Nephron progenitor cell (in vitro differentiated cells): Measurements from ENCODE around the gene FAM241B.
A peak's percentile ranks its signal among the peaks of the same experiment; 100 is the strongest.

Experiments used
- DNase-seq: peaks from one replicate; pipeline ENCODE4 v3.0.0; 2021
- H3K27ac Mint-ChIP-seq: 2 replicates; pipeline ENCODE4 v1.8.0; 2021; ENCODE audit warnings: mild to moderate bottlenecking, moderate library complexity, mixed read lengths
- H3K27me3 Mint-ChIP-seq: 2 replicates; pipeline ENCODE4 v1.8.0; 2021; ENCODE audit warnings: mild to moderate bottlenecking, low read depth, mixed read lengths; ENCODE audit not compliant: poor library complexity
- H3K36me3 Mint-ChIP-seq: 2 replicates; pipeline ENCODE4 v1.8.0; 2021; ENCODE audit warnings: low read depth, mixed read lengths
- H3K4me1 Mint-ChIP-seq: 2 replicates; pipeline ENCODE4 v1.8.0; 2021; ENCODE audit warnings: mixed read lengths
- H3K4me3 Mint-ChIP-seq: 2 replicates; pipeline ENCODE4 v1.8.0; 2021; ENCODE audit warnings: mild to moderate bottlenecking, moderate library complexity, mixed read lengths
- H3K9me3 Mint-ChIP-seq: 2 replicates; pipeline ENCODE4 v1.8.0; 2021; ENCODE audit warnings: mild to moderate bottlenecking, moderate library complexity, mixed read lengths
- CTCF ChIP-seq: fragments of 200-600 bp; sonication (generic); IDR thresholded peaks from 2 replicates; pipeline ENCODE4 v1.5.0; 2021; ENCODE audit warnings: antibody characterized with exemption

The FAM241B gene

GRCh38 chr10:69645296-69646184, 15.5 kb downstream of the FAM241B start:
- no peak for TF ChIP-seq CTCF
- peaks cover 67% of the 10 kb centered on the region for H3K4me1 Mint-ChIP-seq
- peak overlapping the region; percentile 81 for H3K27ac Mint-ChIP-seq
- H3K27me3 Mint-ChIP-seq, result peaks cover 23% of the 10 kb centered on the region
- no peak for DNase-seq
- no peaks in the 10 kb centered on the region for H3K36me3 Mint-ChIP-seq
- H3K4me3 Mint-ChIP-seq, result peak overlapping the region; percentile 23
- peaks cover 3% of the 10 kb centered on the region for H3K9me3 Mint-ChIP-seq

GRCh38 chr10:69646185-69647060, 16.4 kb downstream of the FAM241B start:
- Mint-ChIP-seq H3K27me3 (peaks cover 23% of the 10 kb centered on the region), H3K27ac (peak overlapping the region; percentile 81), H3K36me3 (no peaks in the 10 kb centered on the region), H3K4me3 (peak overlapping the region; percentile 46), H3K9me3 (peaks cover 3% of the 10 kb centered on the region), H3K4me1 (peaks cover 67% of the 10 kb centered on the region)
- DNase-seq, result peak; percentile 67
- TF ChIP-seq CTCF, result no peak

GRCh38 chr10:69647126-69647525, 17.1 kb downstream of the FAM241B start:
- peaks cover 23% of the 10 kb centered on the region for H3K27me3 Mint-ChIP-seq
- no peaks in the 10 kb centered on the region for H3K36me3 Mint-ChIP-seq
- peaks cover 69% of the 10 kb centered on the region for H3K4me1 Mint-ChIP-seq
- peak overlapping the region; percentile 31 for H3K4me3 Mint-ChIP-seq
- peaks cover 3% of the 10 kb centered on the region for H3K9me3 Mint-ChIP-seq
- DNase-seq, result no peak
- TF ChIP-seq CTCF, result no peak
- H3K27ac Mint-ChIP-seq, result no peak overlapping the region

- H3K36me3 Mint-ChIP-seq, result no peaks in the 10 kb centered on the region
- peaks cover 3% of the 10 kb centered on the region for H3K9me3 Mint-ChIP-seq
- H3K4me3 Mint-ChIP-seq, result no peak overlapping the region
- H3K27ac Mint-ChIP-seq, result no peak overlapping the region
- no peak for TF ChIP-seq CTCF
- H3K27me3 Mint-ChIP-seq, result peaks cover 19% of the 10 kb centered on the region
- no peak for DNase-seq
- H3K4me1 Mint-ChIP-seq, result peaks cover 69% of the 10 kb centered on the region
Observed at GRCh38 chr10:69647819-69648218, 17.8 kb downstream of the FAM241B start.

GRCh38 chr10:69648461-69648860, 18.4 kb downstream of the FAM241B start:
- Mint-ChIP-seq H3K27ac (no peak overlapping the region), H3K36me3 (no peaks in the 10 kb centered on the region), H3K4me1 (peaks cover 69% of the 10 kb centered on the region), H3K27me3 (peaks cover 13% of the 10 kb centered on the region), H3K4me3 (no peak overlapping the region), H3K9me3 (peaks cover under 1% of the 10 kb centered on the region)
- DNase-seq, result no peak
- no peak for TF ChIP-seq CTCF
